GM12873 (cell line): ENCODE results near the gene FLT4.
A peak's percentile ranks its signal among the peaks of the same experiment; 100 is the strongest.

Experiments
- CTCF ChIP-seq: IDR thresholded peaks from 2 replicates; pipeline ENCODE4 v1.5.1; 2012; ENCODE audit warnings: low read depth, mild to moderate bottlenecking, moderate library complexity, low read length, control low read depth; ENCODE audit not compliant: insufficient read depth; ENCODE audit errors: missing control alignments

FLT4 gene

GRCh38 chr5:180619563-180619915 lies 29.9 kb downstream of the FLT4 start:
- no peak for TF ChIP-seq CTCF

- peak; percentile 29 for TF ChIP-seq CTCF
Measured at GRCh38 chr5:180618829-180619562, 30.4 kb downstream of the FLT4 start.

GRCh38 chr5:180618487-180618828 lies 30.9 kb downstream of the FLT4 start:
- no peak for TF ChIP-seq CTCF

DNA sequence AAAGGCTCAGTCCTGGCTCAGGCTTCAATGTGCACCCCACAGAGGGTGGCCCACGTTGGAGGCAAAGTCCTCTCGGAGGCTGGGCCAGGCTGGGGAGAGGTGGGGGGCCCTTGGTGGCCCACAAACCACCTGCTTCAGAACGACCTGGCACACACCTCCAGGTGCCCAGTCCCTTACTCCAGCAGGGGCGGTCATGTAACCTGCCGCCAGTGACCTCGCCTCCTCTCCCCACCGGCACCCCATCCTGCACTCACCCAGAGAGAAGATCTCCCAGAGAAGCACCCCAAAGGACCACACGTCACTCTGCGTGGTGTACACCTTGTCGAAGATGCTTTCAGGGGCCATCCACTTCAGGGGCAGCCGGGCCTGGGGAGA lies 35.6 kb downstream of the FLT4 start:
- TF ChIP-seq CTCF, result no peak

DNA sequence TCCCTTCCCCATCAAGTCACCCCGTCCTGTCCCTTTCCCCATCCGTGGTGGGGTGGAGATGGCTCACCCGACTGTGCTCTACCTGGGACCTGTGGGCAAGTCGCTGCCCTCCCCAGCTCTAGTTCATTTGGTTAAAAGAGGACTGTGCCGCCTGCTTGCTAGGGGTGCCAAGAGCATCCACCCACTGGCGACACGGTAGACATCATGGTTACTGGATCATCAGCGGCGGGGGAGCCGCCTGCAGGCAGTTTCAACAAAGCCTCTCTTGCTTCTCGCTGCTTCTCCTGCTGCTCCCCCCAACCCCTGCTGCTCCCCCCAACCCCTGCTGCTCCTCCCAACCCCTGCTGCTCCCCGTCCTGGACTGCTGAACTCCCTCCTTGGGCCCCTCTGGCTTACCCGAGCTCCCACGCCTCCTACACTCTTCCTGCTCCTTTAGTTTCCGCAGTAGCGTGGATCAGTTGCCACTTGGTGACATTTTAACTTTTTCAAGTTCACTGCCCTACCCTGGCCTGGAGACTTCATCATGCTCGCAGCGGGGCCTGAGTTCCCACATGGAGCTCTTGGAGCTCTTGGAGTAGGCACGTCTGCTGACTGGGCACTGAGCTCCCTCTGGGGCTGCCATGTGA lies 36.1 kb downstream of the FLT4 start:
- no peak for TF ChIP-seq CTCF

- TF ChIP-seq CTCF, result no peak
Measured at GRCh38 chr5:180612683-180613082, 36.7 kb downstream of the FLT4 start.

- no peak for TF ChIP-seq CTCF
Measured at GRCh38 chr5:180611140-180611850, 38.1 kb downstream of the FLT4 start.
